GM18517 (cell line): ENCODE data around the gene BRD3OS.

Source experiments
- ATAC-seq: cut with Tn5 transposase; IDR thresholded peaks from one replicate; pipeline ENCODE4 v1.9.1; 2021; ENCODE audit warnings: mild to moderate bottlenecking, moderate library complexity; ENCODE audit not compliant: unreplicated experiment

BRD3OS gene

GRCh38 chr9:134049236-134049635 is 24.0 kb downstream of the BRD3OS start:
- ATAC-seq = no peak

- no peak for ATAC-seq
Measured at GRCh38 chr9:134049772-134050588, 24.7 kb downstream of the BRD3OS start.

- ATAC-seq = no peak
Measured at GRCh38 chr9:134050726-134051125, 25.4 kb downstream of the BRD3OS start.

- ATAC-seq = no peak
Measured at GRCh38 chr9:134051319-134051718, 26.0 kb downstream of the BRD3OS start.

- no peak for ATAC-seq
Measured at GRCh38 chr9:134052491-134052890, 27.2 kb downstream of the BRD3OS start.

GRCh38 chr9:134052941-134053340 is 27.7 kb downstream of the BRD3OS start:
- no peak for ATAC-seq

GRCh38 chr9:134053401-134053871 is 28.2 kb downstream of the BRD3OS start:
- ATAC-seq = no peak

GRCh38 chr9:134053941-134054761 is 28.9 kb downstream of the BRD3OS start:
- no peak for ATAC-seq

GRCh38 chr9:134054891-134055811 is 29.9 kb downstream of the BRD3OS start:
- ATAC-seq = no peak

GRCh38 chr9:134055981-134056461 is 30.7 kb downstream of the BRD3OS start:
- ATAC-seq = no peak

- ATAC-seq = no peak
Measured at GRCh38 chr9:134056483-134057306, 31.4 kb downstream of the BRD3OS start.

- no peak for ATAC-seq
Measured at GRCh38 chr9:134057307-134057657, 32.0 kb downstream of the BRD3OS start.

- ATAC-seq = no peak
Measured at GRCh38 chr9:134057751-134058701, 32.7 kb downstream of the BRD3OS start.

- ATAC-seq = no peak
Measured at GRCh38 chr9:134058716-134059115, 33.4 kb downstream of the BRD3OS start.

- ATAC-seq = no peak
Measured at GRCh38 chr9:134059188-134059641, 33.9 kb downstream of the BRD3OS start.

- peak; percentile 78 for ATAC-seq
Measured at GRCh38 chr9:134059661-134060395, 34.5 kb downstream of the BRD3OS start.

- no peak for ATAC-seq
Measured at GRCh38 chr9:134060546-134060945, 35.3 kb downstream of the BRD3OS start.
